ENCODE results near the gene STAC. TPM values are rescaled to one million over a fixed set of nuclear protein-coding genes. Genes with fewer than 3 reads are reported as not detected.

The STAC gene
- total RNA-seq, 3 donors from 2014 or later = 0.43 to 4.5 TPM; not detected in 1

DNA sequence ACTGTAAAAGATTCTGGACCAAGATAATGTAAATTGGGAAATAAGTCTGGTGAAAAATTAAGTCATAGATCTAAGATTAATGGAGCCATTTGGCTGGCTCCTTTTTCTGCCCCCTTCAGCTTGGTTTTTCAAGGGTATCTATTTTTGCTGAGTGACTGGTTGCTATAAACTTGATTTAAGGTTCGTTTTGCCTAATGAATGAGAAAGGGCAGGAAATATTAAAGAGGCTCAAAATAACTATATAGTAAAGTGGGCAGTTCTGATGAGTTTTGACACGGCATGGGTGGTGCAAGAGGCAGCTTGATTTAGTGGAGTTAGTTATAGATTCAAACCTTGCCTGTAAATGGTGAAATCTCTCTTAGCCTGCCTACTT lies 140.7 kb downstream of the STAC start:
- TF ChIP-seq, protein P1, sequence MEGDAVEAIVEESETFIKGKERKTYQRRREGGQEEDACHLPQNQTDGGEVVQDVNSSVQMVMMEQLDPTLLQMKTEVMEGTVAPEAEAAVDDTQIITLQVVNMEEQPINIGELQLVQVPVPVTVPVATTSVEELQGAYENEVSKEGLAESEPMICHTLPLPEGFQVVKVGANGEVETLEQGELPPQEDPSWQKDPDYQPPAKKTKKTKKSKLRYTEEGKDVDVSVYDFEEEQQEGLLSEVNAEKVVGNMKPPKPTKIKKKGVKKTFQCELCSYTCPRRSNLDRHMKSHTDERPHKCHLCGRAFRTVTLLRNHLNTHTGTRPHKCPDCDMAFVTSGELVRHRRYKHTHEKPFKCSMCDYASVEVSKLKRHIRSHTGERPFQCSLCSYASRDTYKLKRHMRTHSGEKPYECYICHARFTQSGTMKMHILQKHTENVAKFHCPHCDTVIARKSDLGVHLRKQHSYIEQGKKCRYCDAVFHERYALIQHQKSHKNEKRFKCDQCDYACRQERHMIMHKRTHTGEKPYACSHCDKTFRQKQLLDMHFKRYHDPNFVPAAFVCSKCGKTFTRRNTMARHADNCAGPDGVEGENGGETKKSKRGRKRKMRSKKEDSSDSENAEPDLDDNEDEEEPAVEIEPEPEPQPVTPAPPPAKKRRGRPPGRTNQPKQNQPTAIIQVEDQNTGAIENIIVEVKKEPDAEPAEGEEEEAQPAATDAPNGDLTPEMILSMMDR (IDR thresholded peaks at IDR 0.05) = no peak
- Histone ChIP-seq H3K36me3 (ENCODE audit: low read depth) (no peaks in the 10 kb centered on the region), H3K4me1 (ENCODE audit: low read depth) (no peaks in the 10 kb centered on the region), H3K9me3 (no peaks in the 10 kb centered on the region), H3K4me3 (no peak overlapping the region)
- intact Hi-C loops (cut with DNase I, micrococcal nuclease) = no loop called here
- ATAC-seq = no peak
- DNase-seq = no peak

DNA sequence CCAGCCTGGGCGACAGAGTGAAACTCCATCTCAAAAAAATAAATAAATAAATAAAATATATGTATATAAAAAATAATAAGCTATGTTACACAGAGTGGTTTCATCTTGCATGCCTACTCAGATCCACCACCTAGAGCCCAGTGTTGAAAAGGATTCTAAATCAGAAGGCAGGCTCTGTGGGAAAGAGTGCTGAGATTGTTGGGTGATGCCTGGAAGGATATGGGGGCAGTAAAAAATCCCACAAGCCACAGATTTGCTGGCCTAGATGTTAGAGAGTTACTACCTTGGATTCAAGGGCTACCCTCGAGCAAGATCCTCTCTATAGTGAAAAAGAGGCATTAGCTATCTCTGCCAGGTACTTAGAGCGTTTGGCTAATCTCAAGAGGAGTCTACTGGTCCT lies 144.3 kb downstream of the STAC start:
- DNase-seq (no peak), ATAC-seq (no peak)
- H3K9me3 ChIP-seq = no peaks in the 10 kb centered on the region
- H3K36me3 ChIP-seq (ENCODE audit: low read depth) = no peaks in the 10 kb centered on the region
- TF ChIP-seq, protein P1 (IDR thresholded peaks at IDR 0.05) = no peak
- intact Hi-C loops (cut with DNase I, micrococcal nuclease) = no loop called here
- no peak overlapping the region for H3K4me3 ChIP-seq
- H3K4me1 ChIP-seq (ENCODE audit: low read depth) = no peaks in the 10 kb centered on the region

DNA sequence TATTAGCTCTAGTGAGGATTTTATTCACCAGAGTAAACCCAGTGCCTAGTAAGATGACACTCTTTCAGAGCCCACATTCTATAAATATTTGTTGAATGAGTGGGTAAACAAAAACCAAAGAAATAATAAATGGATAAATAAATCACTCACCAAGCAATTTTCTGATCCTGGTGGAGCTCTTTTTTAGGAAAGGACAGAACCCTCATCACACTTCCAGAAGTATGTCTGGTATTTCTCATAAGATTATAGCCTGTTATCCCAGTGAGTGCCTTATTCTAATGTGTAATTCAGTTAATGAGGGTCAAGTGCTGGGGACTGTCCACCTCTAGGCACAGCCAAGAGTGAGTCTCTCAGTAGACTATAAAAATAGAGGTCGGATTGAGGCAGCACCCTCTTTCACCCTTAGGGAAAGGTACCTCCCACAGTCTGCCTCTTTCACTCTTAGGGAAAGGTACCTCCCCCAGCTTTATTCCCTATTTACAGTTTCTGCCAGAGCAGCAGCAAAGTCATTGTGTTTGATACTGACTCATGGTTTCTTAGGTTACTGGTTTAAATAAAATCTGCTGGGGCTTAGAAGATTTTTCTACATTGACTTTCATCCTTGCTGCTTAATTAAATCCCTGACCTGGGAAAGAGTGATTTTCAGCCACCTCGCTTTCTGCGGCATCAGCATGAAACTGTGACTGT lies 145.0 kb downstream of the STAC start:
- DNase-seq = no peak
- TF ChIP-seq, protein P1 (IDR thresholded peaks at IDR 0.05) = no peak
- intact Hi-C loops (cut with DNase I, micrococcal nuclease) = no loop called here
- Histone ChIP-seq H3K4me1 (ENCODE audit: low read depth) (no peaks in the 10 kb centered on the region), H3K36me3 (ENCODE audit: low read depth) (no peaks in the 10 kb centered on the region), H3K4me3 (no peak overlapping the region), H3K9me3 (no peaks in the 10 kb centered on the region)
- no peak for ATAC-seq

DNA sequence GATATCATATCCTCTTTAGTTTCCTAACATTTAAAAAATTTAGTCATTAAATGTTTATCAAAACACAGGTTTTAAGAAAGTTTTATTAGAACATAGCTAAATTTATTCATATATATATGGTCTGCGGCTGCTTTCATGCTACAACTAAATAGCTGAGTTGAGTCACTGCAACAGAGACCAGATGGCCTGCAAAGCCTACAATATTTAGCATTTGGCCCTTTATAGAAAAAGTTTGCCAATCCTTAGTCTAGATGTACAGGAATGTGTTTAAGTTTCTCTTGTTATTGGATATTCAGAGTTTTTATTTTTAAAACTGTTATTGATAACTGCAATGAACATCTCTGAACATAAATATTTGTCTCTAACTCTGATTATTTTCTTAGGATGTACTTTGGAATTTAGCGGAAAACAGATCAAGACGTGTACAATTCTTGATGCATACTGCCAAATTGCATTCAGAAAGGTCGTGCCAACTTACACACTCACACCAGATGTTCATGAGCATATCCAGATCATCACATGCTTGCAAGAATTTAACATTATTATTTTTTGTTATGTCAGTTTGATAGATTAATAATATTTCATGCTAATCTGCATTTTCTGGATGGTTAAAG lies 157.9 kb downstream of the STAC start:
- DNase-seq (no peak), ATAC-seq (no peak)
- H3K4me1 ChIP-seq (ENCODE audit: low read depth) = no peaks in the 10 kb centered on the region
- H3K9me3 ChIP-seq = no peaks in the 10 kb centered on the region
- H3K36me3 ChIP-seq (ENCODE audit: low read depth) = no peaks in the 10 kb centered on the region
- TF ChIP-seq, protein P1 (IDR thresholded peaks at IDR 0.05) = no peak
- intact Hi-C loops (cut with DNase I, micrococcal nuclease) = no loop called here
- no peak overlapping the region for H3K4me3 ChIP-seq

DNA sequence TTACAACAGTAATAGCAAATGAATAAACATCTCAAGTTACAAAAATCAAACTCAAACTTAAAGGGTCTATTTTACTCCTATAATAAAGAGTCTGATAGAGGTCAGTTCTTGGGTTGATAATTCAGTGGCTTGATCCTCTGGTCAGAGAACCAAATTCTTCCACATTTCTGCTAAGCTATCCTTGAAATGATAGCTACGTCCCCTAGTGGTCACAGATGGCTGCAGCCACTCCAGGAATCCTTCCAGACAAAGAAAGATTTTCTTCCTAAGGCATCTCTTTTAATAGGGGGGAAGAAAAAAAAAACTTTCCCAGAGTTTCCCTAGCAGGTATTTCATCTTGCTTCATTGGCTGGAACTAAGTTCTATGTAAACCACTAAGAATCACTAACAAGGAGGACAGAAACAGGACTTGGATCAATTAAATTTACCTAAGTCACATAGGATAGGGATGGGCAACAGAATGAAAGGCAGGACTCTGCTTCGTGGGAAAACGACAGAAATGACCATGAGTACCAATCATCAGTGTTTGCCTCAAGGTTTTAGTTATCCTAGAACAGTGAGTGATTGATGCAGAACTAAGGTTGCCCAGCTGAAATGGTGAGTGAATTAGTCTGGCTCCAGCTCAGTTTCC lies 160.7 kb downstream of the STAC start:
- Histone ChIP-seq H3K9me3 (no peaks in the 10 kb centered on the region), H3K4me1 (ENCODE audit: low read depth) (no peaks in the 10 kb centered on the region), H3K36me3 (ENCODE audit: low read depth) (no peaks in the 10 kb centered on the region), H3K4me3 (no peak overlapping the region)
- TF ChIP-seq, protein P1 (IDR thresholded peaks at IDR 0.05) = peak; percentile 13
- DNase-seq (peak in 1 of 3 donors; percentile 11), ATAC-seq (no peak)
- intact Hi-C loops (cut with DNase I, micrococcal nuclease) = no loop called here
